ENCODE measurements around the gene USP46. TPM values are rescaled to one million over a fixed set of nuclear protein-coding genes. Genes with fewer than 3 reads are reported as not detected.

The USP46 gene
- total and polyA plus RNA-seq, 2 of the 8 experiments (the other 6 are each of a cell fraction or from before 2014, with no cell fraction given) = 10.6 to 62.4 TPM

DNA sequence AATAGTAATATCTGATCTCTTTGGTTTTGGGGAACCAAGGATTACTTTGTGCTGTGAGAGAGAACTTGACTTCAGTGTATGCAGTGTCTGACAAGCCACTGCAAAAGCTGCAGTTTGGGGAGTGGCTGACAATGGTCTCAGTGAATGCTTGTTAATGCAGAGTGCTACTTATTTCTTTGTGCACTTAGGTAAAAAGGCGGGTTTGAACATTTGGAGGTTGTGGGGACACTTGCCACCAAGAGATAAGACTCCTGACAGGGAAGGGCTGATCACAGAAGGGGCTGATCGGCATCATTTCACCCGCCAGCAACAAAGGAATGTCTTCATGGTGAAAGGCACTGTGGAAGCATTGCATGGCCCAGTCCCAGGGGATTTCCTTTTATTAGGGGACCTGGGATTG, 28.6 kb upstream of the USP46 start:
- H3K27ac ChIP-seq (ENCODE audit: low read depth, low read length) = no peak overlapping the region
- no peak overlapping the region for H2BK5ac ChIP-seq (ENCODE audit: low read depth, low read length)
- ChIA-PET CTCF (ENCODE audit: partially characterized antibody) (interaction anchor here (0.6 to 1.3 kb wide), 4 partner anchors 16 to 1122 kb away, joined by 3 read pairs; no protein-coding TSS in a partner anchor), POLR2A (ENCODE audit: partially characterized antibody) (interaction anchor here (2.2 to 3.6 kb wide), 2 partner anchors 25 to 29 kb away, joined by 8 to 25 read pairs; partner anchors contain the start of gene USP46)
- no peak overlapping the region for H3K18ac ChIP-seq (ENCODE audit: extremely low read depth, low read length)
- no peaks in the 10 kb centered on the region for H4K20me1 ChIP-seq (replicated peaks in 1 of 2; ENCODE audit: control insufficient read depth in 1 of 2, insufficient read depth in 2 of 2, low read length in 2 of 2)
- H3K4me3 ChIP-seq (ENCODE audit: extremely low read depth in 1 of 4, insufficient read depth in 2 of 4, low read depth in 3 of 4, low read length in 4 of 4) = no peak overlapping the region
- H2BK120ac ChIP-seq (replicated peaks; ENCODE audit: low read depth, low read length) = no peak overlapping the region
- peaks cover 0 to 7% (median 2%) of the 10 kb centered on the region in 4 experiments; a peak in 3 of 7 replicates for H3K4me1 ChIP-seq (replicated peaks in 1 of 4; ENCODE audit: control insufficient read depth in 3 of 4, insufficient read depth in 4 of 4, low read length in 3 of 4)
- H3K9ac ChIP-seq (replicated peaks in 1 of 4; ENCODE audit: extremely low read depth in 1 of 4, low read depth in 3 of 4, low read length in 3 of 4) = no peak overlapping the region
- H3K56ac ChIP-seq (replicated peaks; ENCODE audit: insufficient read length, low read depth, low read length) = no peak overlapping the region
- H3K27me3 ChIP-seq (replicated peaks in 1 of 4; ENCODE audit: control insufficient read depth in 3 of 4, extremely low read depth in 1 of 4, insufficient read depth in 3 of 4, low read length in 3 of 4) = no peaks in the 10 kb centered on the region
- H3K79me2 ChIP-seq (ENCODE audit: control insufficient read depth in 1 of 2, insufficient read depth in 2 of 2, low read length in 2 of 2) = no peaks in the 10 kb centered on the region
- FAIRE-seq (no peak), DNase-seq (ENCODE audit: low read depth in 1 of 2, low spot score in 2 of 2) (no peak)
- H2BK15ac ChIP-seq (ENCODE audit: low read length) = no peak overlapping the region
- H2BK12ac ChIP-seq (ENCODE audit: low read depth, low read length) = no peak overlapping the region
- no peaks in the 10 kb centered on the region for H3K79me1 ChIP-seq (ENCODE audit: low read depth, low read length)
- no peak overlapping the region for H3K4me2 ChIP-seq (ENCODE audit: insufficient read depth in 1 of 2, low read depth in 2 of 2, low read length in 2 of 2)
- no peak overlapping the region for H3K23ac ChIP-seq (ENCODE audit: insufficient read length)
- no peak overlapping the region for H4K8ac ChIP-seq (ENCODE audit: extremely low read depth, insufficient read depth, low read length)
- no peaks in the 10 kb centered on the region for H3K23me2 ChIP-seq (ENCODE audit: low read depth, low read length)
- no peak overlapping the region for H4K91ac ChIP-seq (replicated peaks; ENCODE audit: insufficient read length, low read length)
- 0 out of 2 replicates have a peak overlapping the region, but pooled peaks have one; percentile 5 for H2BK20ac ChIP-seq (ENCODE audit: low read length)
- no peak overlapping the region for H2AFZ ChIP-seq (ENCODE audit: low read length)
- no peak overlapping the region for H3K4ac ChIP-seq (replicated peaks; ENCODE audit: insufficient read length, low read depth, low read length)
- WGBS, 2 experiments (ENCODE audit: extremely low coverage in 1 of 2, insufficient coverage in 1 of 2, insufficient read length in 1 of 2, insufficient replicate concordance in 2 of 2, low coverage in 1 of 2, low lambda C conversion rate in 2 of 2, missing lambda C conversion rate in 1 of 2) = 95% methylated on average over 3 of the region's 3 CpGs; no CpG with 5 or more reads in 1 of the 2 experiments
- H3K14ac ChIP-seq (ENCODE audit: insufficient read length) = no peak overlapping the region
- no peak overlapping the region for H4K5ac ChIP-seq (ENCODE audit: insufficient read length, low read depth, low read length)
- H3K36me3 ChIP-seq (ENCODE audit: control insufficient read depth in 2 of 4, insufficient read depth in 4 of 4, low read length in 3 of 4) = no peaks in the 10 kb centered on the region
- no peak overlapping the region for H2AK5ac ChIP-seq (ENCODE audit: low read depth, low read length)
- no peaks in the 10 kb centered on the region for H3K9me3 ChIP-seq (ENCODE audit: insufficient read depth in 2 of 2, low read depth in 1 of 2, low read length in 1 of 2)
- TF ChIP-seq, protein P1, sequence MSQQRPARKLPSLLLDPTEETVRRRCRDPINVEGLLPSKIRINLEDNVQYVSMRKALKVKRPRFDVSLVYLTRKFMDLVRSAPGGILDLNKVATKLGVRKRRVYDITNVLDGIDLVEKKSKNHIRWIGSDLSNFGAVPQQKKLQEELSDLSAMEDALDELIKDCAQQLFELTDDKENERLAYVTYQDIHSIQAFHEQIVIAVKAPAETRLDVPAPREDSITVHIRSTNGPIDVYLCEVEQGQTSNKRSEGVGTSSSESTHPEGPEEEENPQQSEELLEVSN (IDR thresholded peaks at IDR 0.05) = no peak
- no peak for TF ChIP-seq EP300 (IDR thresholded peaks at IDR 0.05; ENCODE audit: borderline replicate concordance in 1 of 2, low read depth in 2 of 2, low read length in 2 of 2)
- no peak for TF ChIP-seq CBX5 (IDR thresholded peaks at IDR 0.05; ENCODE audit: low read depth, low read length)
